ENCODE data around the gene ABI3BP. TPM values are rescaled to one million over a fixed set of nuclear protein-coding genes. Genes with fewer than 3 reads are reported as not detected.

ABI3BP gene
- total RNA-seq, 4 donors from 2014 or later, result 18.2 to 77.0 (median 29.4) TPM

- no peak for DNase-seq
- no peak overlapping the region for H3K27ac ChIP-seq
- H3K4me1 ChIP-seq, result no peaks in the 10 kb centered on the region
- no peaks in the 10 kb centered on the region for H3K36me3 ChIP-seq
- no peaks in the 10 kb centered on the region for H3K27me3 ChIP-seq
- no peak overlapping the region for H3K4me3 ChIP-seq
- TF ChIP-seq CTCF (IDR thresholded peaks at IDR 0.05) (no peak), POLR2A (IDR thresholded peaks at IDR 0.05) (no peak)
- H3K9me3 ChIP-seq, result peaks cover 0 to 4% (median 0%) of the 10 kb centered on the region in 4 donors
These were observed 210.9 kb downstream of the ABI3BP start for GRCh38 chr3:100782348-100782747.

- H3K4me3 ChIP-seq, result no peak overlapping the region
- no peaks in the 10 kb centered on the region for H3K36me3 ChIP-seq
- H3K4me1 ChIP-seq, result no peaks in the 10 kb centered on the region
- TF ChIP-seq POLR2A (IDR thresholded peaks at IDR 0.05), result no peak
- no peaks in the 10 kb centered on the region for H3K27me3 ChIP-seq
- no peak for DNase-seq
- H3K27ac ChIP-seq, result no peak overlapping the region
- H3K9me3 ChIP-seq, result peaks cover 0 to 4% (median 0%) of the 10 kb centered on the region in 4 donors
These were observed 211.9 kb downstream of the ABI3BP start for GRCh38 chr3:100781301-100781700.

GRCh38 chr3:100780071-100780622 is 213.1 kb downstream of the ABI3BP start:
- Histone ChIP-seq H3K27ac (no peak overlapping the region), H3K36me3 (no peaks in the 10 kb centered on the region), H3K4me1 (no peaks in the 10 kb centered on the region), H3K4me3 (no peak overlapping the region), H3K27me3 (no peaks in the 10 kb centered on the region), H3K9me3 (no peaks in the 10 kb centered on the region)
- DNase-seq, result no peak
- TF ChIP-seq POLR2A (IDR thresholded peaks at IDR 0.05) (no peak), CTCF (IDR thresholded peaks at IDR 0.05) (no peak)

GRCh38 chr3:100779480-100779879 is 213.7 kb downstream of the ABI3BP start:
- H3K4me1 ChIP-seq, result no peaks in the 10 kb centered on the region
- H3K27me3 ChIP-seq, result no peaks in the 10 kb centered on the region
- DNase-seq, result no peak
- no peak overlapping the region for H3K27ac ChIP-seq
- no peak overlapping the region for H3K4me3 ChIP-seq
- no peaks in the 10 kb centered on the region for H3K9me3 ChIP-seq
- TF ChIP-seq CTCF (IDR thresholded peaks at IDR 0.05), result no peak
- TF ChIP-seq POLR2A (IDR thresholded peaks at IDR 0.05), result no peak
- no peaks in the 10 kb centered on the region for H3K36me3 ChIP-seq

- TF ChIP-seq CTCF (IDR thresholded peaks at IDR 0.05) (no peak), POLR2A (IDR thresholded peaks at IDR 0.05) (no peak)
- no peak for DNase-seq
- Histone ChIP-seq H3K4me1 (no peaks in the 10 kb centered on the region), H3K4me3 (no peak overlapping the region), H3K27me3 (no peaks in the 10 kb centered on the region), H3K27ac (no peak overlapping the region), H3K9me3 (no peaks in the 10 kb centered on the region), H3K36me3 (no peaks in the 10 kb centered on the region)
These were observed 215.9 kb downstream of the ABI3BP start for GRCh38 chr3:100777271-100777670.

- H3K4me1 ChIP-seq, result no peaks in the 10 kb centered on the region
- TF ChIP-seq POLR2A (IDR thresholded peaks at IDR 0.05) (no peak), CTCF (IDR thresholded peaks at IDR 0.05) (no peak)
- no peaks in the 10 kb centered on the region for H3K9me3 ChIP-seq
- no peak overlapping the region for H3K27ac ChIP-seq
- no peak for DNase-seq
- H3K4me3 ChIP-seq, result no peak overlapping the region
- H3K27me3 ChIP-seq, result no peaks in the 10 kb centered on the region
- no peaks in the 10 kb centered on the region for H3K36me3 ChIP-seq
These were observed 216.5 kb downstream of the ABI3BP start for GRCh38 chr3:100776746-100777145.

Data from Peyer's patch (tissue), 4 donors.